ENCODE results near the gene GRM8. TPM values are rescaled to one million over a fixed set of nuclear protein-coding genes. Genes with fewer than 3 reads are reported as not detected.

GRM8 gene
- total RNA-seq, 2 experiments from 2014 or later = not detected

GRCh38 chr7:127253281-127254162 is 781 bp upstream of the GRM8 start:
- Mint-ChIP-seq H3K27ac (no peak overlapping the region), H3K36me3 (ENCODE audit: low read depth) (no peaks in the 10 kb centered on the region), H3K4me3 (peak overlapping the region; percentile 75), H3K27me3 (peaks cover 63% of the 10 kb centered on the region), H3K9me3 (ENCODE audit: low read depth) (no peaks in the 10 kb centered on the region), H3K4me1 (peaks cover 9% of the 10 kb centered on the region)
- intact Hi-C loops (cut with DNase I, micrococcal nuclease) = loop anchor here (1.0 to 10.0 kb wide), 8 partner anchors 93 to 451 kb away; partner anchors contain the start of gene ZNF800 (in 1 of the 2)
- ChIA-PET CTCF (interaction anchor here (0.6 to 2.2 kb wide), 15 partner anchors 7 to 1105 kb away, joined by 3 to 10 read pairs (median 3); no protein-coding TSS in a partner anchor), POLR2A (no interaction called here)
- peak; percentile 78 for DNase-seq
- peak; percentile 83 for ATAC-seq

- Mint-ChIP-seq H3K27me3 (peaks cover 62% of the 10 kb centered on the region), H3K4me3 (peak overlapping the region; percentile 66), H3K27ac (no peak overlapping the region), H3K36me3 (ENCODE audit: low read depth) (no peaks in the 10 kb centered on the region), H3K4me1 (peaks cover 7% of the 10 kb centered on the region), H3K9me3 (ENCODE audit: low read depth) (no peaks in the 10 kb centered on the region)
- intact Hi-C loops (cut with DNase I, micrococcal nuclease) = loop anchor here (2.0 to 10.0 kb wide), 4 partner anchors 94 to 450 kb away; partner anchors contain the start of gene ZNF800 (in 1 of the 2)
- ATAC-seq (no peak), DNase-seq (no peak)
- ChIA-PET CTCF (no interaction called here), POLR2A (no interaction called here)
Measured at GRCh38 chr7:127252377-127252713, 396 bp downstream of the GRM8 start.

- Mint-ChIP-seq H3K4me1 (peaks cover 7% of the 10 kb centered on the region), H3K27ac (no peak overlapping the region), H3K9me3 (ENCODE audit: low read depth) (no peaks in the 10 kb centered on the region), H3K4me3 (peak overlapping the region; percentile 66), H3K36me3 (ENCODE audit: low read depth) (no peaks in the 10 kb centered on the region), H3K27me3 (peaks cover 61% of the 10 kb centered on the region)
- no peak for ATAC-seq
- intact Hi-C loops (cut with DNase I, micrococcal nuclease) = loop anchor here (2.0 to 10.0 kb wide), 4 partner anchors 95 to 449 kb away; partner anchors contain the start of gene ZNF800 (in 1 of the 2)
- DNase-seq = peak; percentile 50
- ChIA-PET POLR2A (no interaction called here), CTCF (no interaction called here)
Measured at GRCh38 chr7:127251465-127252376, 1.0 kb downstream of the GRM8 start.

GRCh38 chr7:127251036-127251464 is 1.7 kb downstream of the GRM8 start:
- DNase-seq = peak; percentile 21

GRCh38 chr7:127250312-127251035 is 2.3 kb downstream of the GRM8 start:
- ChIA-PET POLR2A (no interaction called here), CTCF (interaction anchor here (0.7 to 1.3 kb wide), 4 partner anchors 10 to 51 kb away, joined by 3 to 4 read pairs (median 4); no protein-coding TSS in a partner anchor)
- H3K4me1 Mint-ChIP-seq = peaks cover 10% of the 10 kb centered on the region
- peaks cover 53% of the 10 kb centered on the region for H3K27me3 Mint-ChIP-seq
- no peaks in the 10 kb centered on the region for H3K9me3 Mint-ChIP-seq (ENCODE audit: low read depth)
- H3K36me3 Mint-ChIP-seq (ENCODE audit: low read depth) = no peaks in the 10 kb centered on the region
- H3K27ac Mint-ChIP-seq = no peak overlapping the region
- ATAC-seq = no peak
- intact Hi-C loops (cut with DNase I, micrococcal nuclease) = loop anchor here in 1 of 2 experiments (5.0 to 10.0 kb wide), 2 partner anchors 146 to 448 kb away; no protein-coding TSS in a partner anchor
- no peak overlapping the region for H3K4me3 Mint-ChIP-seq
- DNase-seq = no peak

More at GRCh38 chr7:127251036-127251464, 1.7 kb downstream of the GRM8 start:
- Mint-ChIP-seq H3K4me1 (peaks cover 7% of the 10 kb centered on the region), H3K4me3 (no peak overlapping the region), H3K9me3 (ENCODE audit: low read depth) (no peaks in the 10 kb centered on the region), H3K27me3 (peaks cover 56% of the 10 kb centered on the region), H3K27ac (no peak overlapping the region), H3K36me3 (ENCODE audit: low read depth) (no peaks in the 10 kb centered on the region)
- ChIA-PET CTCF (interaction anchor here (0.7 to 1.3 kb wide), 2 partner anchors 42 to 52 kb away, joined by 3 to 4 read pairs; no protein-coding TSS in a partner anchor), POLR2A (no interaction called here)
- no peak for ATAC-seq
- intact Hi-C loops (cut with DNase I, micrococcal nuclease) = loop anchor here in 1 of 2 experiments (5.0 to 10.0 kb wide), 2 partner anchors 146 to 449 kb away; no protein-coding TSS in a partner anchor

- H3K36me3 Mint-ChIP-seq (ENCODE audit: low read depth) = no peaks in the 10 kb centered on the region
- ATAC-seq (no peak), DNase-seq (no peak)
- ChIA-PET POLR2A (no interaction called here), CTCF (interaction anchor here (0.9 to 1.7 kb wide), 2 partner anchors 9 to 11 kb away, joined by 3 to 6 read pairs; no protein-coding TSS in a partner anchor)
- H3K9me3 Mint-ChIP-seq (ENCODE audit: low read depth) = no peaks in the 10 kb centered on the region
- H3K4me3 Mint-ChIP-seq = no peak overlapping the region
- H3K27me3 Mint-ChIP-seq = peaks cover 56% of the 10 kb centered on the region
- H3K4me1 Mint-ChIP-seq = peaks cover 5% of the 10 kb centered on the region
- no peak overlapping the region for H3K27ac Mint-ChIP-seq
- intact Hi-C loops (cut with DNase I, micrococcal nuclease) = no loop called here
Measured at GRCh38 chr7:127245607-127246006, 7.1 kb downstream of the GRM8 start.

- peaks cover 5% of the 10 kb centered on the region for H3K4me1 Mint-ChIP-seq
- DNase-seq (no peak), ATAC-seq (no peak)
- ChIA-PET CTCF (interaction anchor here (1.7 kb wide), 1 partner anchor 12 kb away, joined by 6 read pairs; no protein-coding TSS in a partner anchor), POLR2A (no interaction called here)
- no peaks in the 10 kb centered on the region for H3K36me3 Mint-ChIP-seq (ENCODE audit: low read depth)
- H3K4me3 Mint-ChIP-seq = no peak overlapping the region
- intact Hi-C loops (cut with DNase I, micrococcal nuclease) = no loop called here
- no peaks in the 10 kb centered on the region for H3K9me3 Mint-ChIP-seq (ENCODE audit: low read depth)
- no peak overlapping the region for H3K27ac Mint-ChIP-seq
- peaks cover 53% of the 10 kb centered on the region for H3K27me3 Mint-ChIP-seq
Measured at GRCh38 chr7:127245002-127245401, 7.7 kb downstream of the GRM8 start.

- Mint-ChIP-seq H3K9me3 (ENCODE audit: low read depth) (peaks cover 2% of the 10 kb centered on the region), H3K4me1 (no peaks in the 10 kb centered on the region), H3K4me3 (no peak overlapping the region), H3K27ac (no peak overlapping the region), H3K36me3 (ENCODE audit: low read depth) (no peaks in the 10 kb centered on the region), H3K27me3 (peaks cover 40% of the 10 kb centered on the region)
- ChIA-PET CTCF (interaction anchor here (1.2 kb wide), 1 partner anchor 10 kb away, joined by 4 read pairs; no protein-coding TSS in a partner anchor), POLR2A (no interaction called here)
- peak; percentile 32 for DNase-seq
- no peak for ATAC-seq
- intact Hi-C loops (cut with DNase I, micrococcal nuclease) = no loop called here
Measured at GRCh38 chr7:127239814-127240213, 12.9 kb downstream of the GRM8 start.

- CTCF ChIA-PET = no interaction called here
Measured at GRCh38 chr7:127233630-127234029, 19.1 kb downstream of the GRM8 start.

GRCh38 chr7:127231415-127231814 is 21.3 kb downstream of the GRM8 start:
- Mint-ChIP-seq H3K27me3 (peaks cover 26% of the 10 kb centered on the region), H3K27ac (no peak overlapping the region), H3K36me3 (ENCODE audit: low read depth) (no peaks in the 10 kb centered on the region), H3K9me3 (ENCODE audit: low read depth) (no peaks in the 10 kb centered on the region), H3K4me1 (no peaks in the 10 kb centered on the region), H3K4me3 (no peak overlapping the region)
- no peak for DNase-seq
- intact Hi-C loops (cut with DNase I, micrococcal nuclease) = no loop called here
- CTCF ChIA-PET = no interaction called here
- ATAC-seq = no peak
- POLR2A ChIA-PET = no interaction called here

More at GRCh38 chr7:127233630-127234029, 19.1 kb downstream of the GRM8 start:
- POLR2A ChIA-PET = no interaction called here
- Mint-ChIP-seq H3K36me3 (ENCODE audit: low read depth) (no peaks in the 10 kb centered on the region), H3K27ac (no peak overlapping the region), H3K9me3 (ENCODE audit: low read depth) (peaks cover 2% of the 10 kb centered on the region), H3K4me3 (no peak overlapping the region), H3K4me1 (no peaks in the 10 kb centered on the region), H3K27me3 (peaks cover 18% of the 10 kb centered on the region)
- no peak for ATAC-seq
- DNase-seq = no peak
- intact Hi-C loops (cut with DNase I, micrococcal nuclease) = no loop called here
